Smooth muscle cell (in vitro differentiated cells): ENCODE data around the gene DDX3X. TPM values are rescaled to one million over a fixed set of nuclear protein-coding genes. Genes with fewer than 3 reads are reported as not detected.
"Not testable (repeated sequence)": the region's sequence is repeated elsewhere in the genome, so short reads cannot be mapped to it uniquely, and the experiment has no call there.

Experiments used
- DNase-seq: peaks from one replicate; lab custom pipeline; 2025; ENCODE audit not compliant: unreplicated experiment; lab: John Stamatoyannopoulos, UW
- H2AFZ ChIP-seq: fragments of 200-600 bp; sonication (generic); 2 replicates; pipeline ENCODE4 v1.6.0; 2016; ENCODE audit warnings: antibody characterized with exemption, low read depth, mild to moderate bottlenecking
- H3F3A ChIP-seq: fragments of 200-600 bp; sonication (generic); 2 replicates; pipeline ENCODE4 v1.6.0; 2017; ENCODE audit warnings: antibody characterized with exemption, low read depth
- H3K27ac ChIP-seq: fragments of 200-600 bp; sonication (generic); 2 replicates; pipeline ENCODE4 v1.5.1; 2016; ENCODE audit warnings: low read depth, mild to moderate bottlenecking
- H3K27me3 ChIP-seq: fragments of 200-600 bp; sonication (generic); 2 replicates; pipeline ENCODE4 v1.6.1; 2016; ENCODE audit warnings: low read depth, mild to moderate bottlenecking
- H3K36me3 ChIP-seq: fragments of 200-600 bp; sonication (generic); 2 replicates; pipeline ENCODE4 v1.5.1; 2016; ENCODE audit warnings: low read depth
- H3K4me1 ChIP-seq: fragments of 200-600 bp; sonication (generic); 2 replicates; pipeline ENCODE4 v1.5.1; 2016; ENCODE audit warnings: low read depth
- H3K4me2 ChIP-seq: fragments of 200-600 bp; sonication (generic); 2 replicates; pipeline ENCODE4 v1.6.0; 2016; ENCODE audit warnings: mild to moderate bottlenecking
- H3K4me3 ChIP-seq: fragments of 200-600 bp; sonication (generic); 2 replicates; pipeline ENCODE4 v1.5.1; 2016; ENCODE audit warnings: mild to moderate bottlenecking
- H3K79me2 ChIP-seq: fragments of 200-600 bp; sonication (generic); 2 replicates; pipeline ENCODE4 v1.6.0; 2016; ENCODE audit warnings: low read depth, mild to moderate bottlenecking
- H3K9ac ChIP-seq: fragments of 200-600 bp; sonication (generic); 2 replicates; pipeline ENCODE4 v1.6.0; 2016; ENCODE audit warnings: low read depth
- H3K9me3 ChIP-seq: fragments of 200-600 bp; sonication (generic); replicated peaks from 2 replicates; pipeline ENCODE4 v1.5.1; 2016; ENCODE audit warnings: low read depth
- H4K20me1 ChIP-seq: fragments of 200-600 bp; sonication (generic); 2 replicates; pipeline ENCODE4 v1.6.0; 2016; ENCODE audit warnings: low read depth
- CTCF ChIP-seq: fragments of 200-600 bp; sonication (generic); IDR thresholded peaks from 2 replicates; pipeline ENCODE4 v1.5.1; 2017; ENCODE audit warnings: borderline replicate concordance, mild to moderate bottlenecking, antibody characterized with exemption; ENCODE audit not compliant: insufficient read depth, poor library complexity, severe bottlenecking
- WGBS: methylation state at CpG from one replicate; pipeline ENCODE4 v1.1.7; 2016; ENCODE audit warnings: low lambda C conversion rate; 5-methylcytosine and 5-hydroxymethylcytosine counted together
- polyA plus RNA-seq: library from polyadenylated mRNA; unstranded; fragments of >200 nt; fragmentation: Nextera tagmentation; extraction: Ambion mirVana; gene quantifications from 2 replicates; pipeline ENCODE4 v1.2.1, GENCODE V29; 2016
- total RNA-seq: library from RNA; depleted of rRNA; stranded (reverse); fragments of >200 nt; gene quantifications from 2 replicates; pipeline ENCODE4 v1.2.3, GENCODE V29; 2014

Gene DDX3X
- total and polyA plus RNA-seq, 2 experiments from 2014 or later: 104 to 241 TPM

DNA sequence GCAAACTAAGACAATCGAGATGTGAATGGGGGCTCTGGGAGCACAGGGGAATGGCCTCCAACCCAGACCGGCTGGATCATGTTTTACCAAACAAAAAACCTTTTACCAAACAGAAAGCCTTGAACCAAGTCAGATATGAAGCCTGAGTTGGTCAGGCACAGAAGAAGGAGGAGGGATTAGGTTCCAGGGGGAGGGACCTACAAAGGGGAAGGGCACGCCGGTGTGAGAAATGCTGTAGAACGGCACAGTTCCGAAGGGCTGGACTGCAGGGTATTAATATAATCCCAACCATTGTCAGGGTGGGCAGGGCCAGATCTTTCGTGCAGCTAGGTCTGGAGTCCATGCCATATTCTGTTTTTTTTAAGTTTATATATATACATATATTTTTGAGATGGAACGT is 60.3 kb downstream of the DDX3X start:
- Histone ChIP-seq H3K4me3 (no peak overlapping the region), H3F3A (no peaks in the 10 kb centered on the region), H3K79me2 (no peaks in the 10 kb centered on the region), H3K4me1 (no peaks in the 10 kb centered on the region), H3K4me2 (no peak overlapping the region), H3K27me3 (no peaks in the 10 kb centered on the region), H3K27ac (no peak overlapping the region), H3K9me3 (no peaks in the 10 kb centered on the region), H3K36me3 (no peaks in the 10 kb centered on the region), H4K20me1 (no peaks in the 10 kb centered on the region), H3K9ac (no peak overlapping the region), H2AFZ (no peak overlapping the region)
- DNase-seq: no peak
- WGBS: 88% methylated on average over 8 of the region's 8 CpGs
- TF ChIP-seq CTCF: no peak

DNA sequence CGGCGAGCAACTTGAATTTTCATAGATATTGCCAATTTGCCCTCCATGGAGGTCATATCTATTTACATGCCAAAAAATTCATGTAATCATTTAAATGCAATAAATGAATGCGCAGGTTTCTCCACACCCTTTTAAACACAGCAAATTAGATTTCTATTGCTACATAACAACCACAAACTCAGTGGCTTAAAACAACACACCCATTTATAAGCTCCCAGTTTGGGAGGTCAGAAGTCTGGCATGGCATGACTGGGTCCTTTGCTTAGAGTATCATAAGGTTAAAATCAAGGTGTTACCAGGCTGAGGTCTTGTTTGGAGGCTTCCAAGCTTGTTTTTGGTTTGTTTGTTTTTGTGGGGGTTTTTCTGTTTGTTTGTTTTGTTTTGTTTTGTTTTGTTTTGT is 63.3 kb downstream of the DDX3X start:
- Histone ChIP-seq H3K27me3 (no peaks in the 10 kb centered on the region), H3K27ac (no peak overlapping the region), H3F3A (no peaks in the 10 kb centered on the region), H3K9ac (no peak overlapping the region), H3K79me2 (no peaks in the 10 kb centered on the region), H4K20me1 (no peaks in the 10 kb centered on the region), H3K4me1 (no peaks in the 10 kb centered on the region), H3K4me2 (no peak overlapping the region), H3K36me3 (no peaks in the 10 kb centered on the region), H3K9me3 (no peaks in the 10 kb centered on the region), H3K4me3 (no peak overlapping the region), H2AFZ (no peak overlapping the region)
- 87% methylated on average over 3 of the region's 3 CpGs for WGBS
- no peak for TF ChIP-seq CTCF
- DNase-seq: no peak

DNA sequence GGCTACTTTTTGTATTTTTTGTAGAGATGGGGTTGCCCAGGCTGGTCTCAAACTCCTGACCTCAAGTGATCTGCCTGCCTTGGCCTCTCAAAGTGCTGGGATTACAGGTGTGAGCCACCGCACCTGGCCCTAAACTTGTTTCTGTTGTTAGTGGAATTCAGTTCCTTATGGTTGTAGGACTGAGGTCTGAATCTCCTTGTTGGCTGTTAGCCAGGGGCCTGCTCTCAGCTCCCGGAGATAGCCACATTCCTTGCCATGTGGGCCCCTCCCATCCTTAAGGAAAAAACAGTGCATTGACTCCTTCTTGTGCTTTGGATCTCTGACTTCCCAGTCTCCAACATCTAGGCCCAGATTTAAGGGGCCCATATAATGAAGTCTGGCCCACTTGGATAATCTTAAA is 63.8 kb downstream of the DDX3X start:
- no peak for TF ChIP-seq CTCF

DNA sequence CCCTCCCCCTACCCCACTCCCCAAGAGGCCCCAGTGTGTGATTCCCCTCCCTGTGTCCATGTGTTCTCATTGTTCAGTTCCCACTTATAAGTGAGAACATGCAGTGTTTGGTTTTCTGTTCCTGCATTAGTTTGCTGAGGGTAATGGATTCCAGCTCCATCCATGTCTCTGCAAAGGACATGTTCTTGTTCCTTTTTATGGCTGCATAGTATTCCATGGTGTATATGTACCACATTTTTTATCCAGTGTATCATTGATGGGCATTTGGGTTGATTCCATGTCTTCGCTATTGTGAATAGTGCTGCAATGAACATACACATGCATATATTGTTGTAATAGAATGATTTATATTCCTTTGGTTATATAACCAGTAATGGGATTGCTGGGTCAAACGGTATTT is 68.6 kb downstream of the DDX3X start:
- not testable (repeated sequence) for H3K9me3 ChIP-seq, H3K27ac ChIP-seq, H3K36me3 ChIP-seq, H3K27me3 ChIP-seq, H2AFZ ChIP-seq, H4K20me1 ChIP-seq, H3F3A ChIP-seq, H3K9ac ChIP-seq, H3K79me2 ChIP-seq, DNase-seq, H3K4me3 ChIP-seq, H3K4me2 ChIP-seq, H3K4me1 ChIP-seq
- 87% methylated on average over 2 of the region's 2 CpGs for WGBS

More for the DNA sequence above, 63.8 kb downstream of the DDX3X start:
- WGBS: 83% methylated on average over 2 of the region's 2 CpGs
- no peak for DNase-seq
- no peak overlapping the region for H3K27ac ChIP-seq
- no peak overlapping the region for H3K9ac ChIP-seq
- H3F3A ChIP-seq: no peaks in the 10 kb centered on the region
- no peak overlapping the region for H3K4me3 ChIP-seq
- no peak overlapping the region for H3K4me2 ChIP-seq
- H4K20me1 ChIP-seq: no peaks in the 10 kb centered on the region
- no peaks in the 10 kb centered on the region for H3K27me3 ChIP-seq
- H3K79me2 ChIP-seq: no peaks in the 10 kb centered on the region
- H3K9me3 ChIP-seq: no peaks in the 10 kb centered on the region
- H2AFZ ChIP-seq: no peak overlapping the region
- H3K4me1 ChIP-seq: no peaks in the 10 kb centered on the region
- H3K36me3 ChIP-seq: no peaks in the 10 kb centered on the region
